ENCODE results near the gene CLIC1. TPM values are rescaled to one million over a fixed set of nuclear protein-coding genes. Genes with fewer than 3 reads are reported as not detected.

Gene CLIC1
- total RNA-seq, 2 experiments from 2014 or later = 314 to 413 TPM

- Histone ChIP-seq H3K36me3 (ENCODE audit: insufficient read depth, low read length) (peaks cover 2% of the 10 kb centered on the region; the same call in 1 of the 2 replicates), H3K4me3 (ENCODE audit: low read depth, low read length, poor library complexity, severe bottlenecking) (peak overlapping the region; percentile 18), H3K4me2 (ENCODE audit: low read length) (peak overlapping the region; percentile 56), H3K79me2 (ENCODE audit: insufficient read depth, low read depth, low read length) (no peaks in the 10 kb centered on the region), H3K27ac (ENCODE audit: low read depth, low read length, poor library complexity, severe bottlenecking) (no peak overlapping the region), H3K9me3 (ENCODE audit: low read length) (no peaks in the 10 kb centered on the region), H3K9me2 (ENCODE audit: insufficient read depth, low read length) (no peaks in the 10 kb centered on the region), H2AFZ (ENCODE audit: low read length) (peak overlapping the region; percentile 33; the same call in 1 of the 2 replicates), H3K4me1 (ENCODE audit: insufficient read depth, low read length, poor library complexity, severe bottlenecking) (peaks cover 29% of the 10 kb centered on the region), H4K20me1 (ENCODE audit: insufficient read depth, low read length) (no peaks in the 10 kb centered on the region)
- ChIA-PET POLR2A (interaction anchor here (1.0 kb wide), 1 partner anchor 57 kb away, joined by 3 read pairs; no protein-coding TSS in a partner anchor), CTCF (ENCODE audit: unreplicated experiment) (interaction anchor here (0.5 kb wide), 1 partner anchor 183 kb away, joined by 4 read pairs; no protein-coding TSS in a partner anchor)
- intact Hi-C loops (cut with micrococcal nuclease; ENCODE audit: unreplicated experiment) = loop anchor here (2.0 to 10.0 kb wide), 3 partner anchors 46 to 456 kb away; partner anchors contain the start of gene EHMT2
- peak; percentile 25 for DNase-seq (ENCODE audit: low spot score)
- TF ChIP-seq EZH2phosphoT487 (IDR thresholded peaks at IDR 0.05; ENCODE audit: borderline replicate concordance, low read depth, low read length) (no peak), CTCF (conservative IDR thresholded peaks at IDR 0.05; ENCODE audit: low read length) (no peak)
- BruUV-seq (replicated peaks) = no TSS peak
Observed at GRCh38 chr6:31681135-31681671, 55.1 kb downstream of the CLIC1 start.

Small RNA genes within 50 kb of the gene (microRNA-seq; reads per million reads assigned to microRNA genes)
- 7.6 reads per million, percentile 5 among the genes with 10 or more reads in this experiment for gene MIR4646 (ENCODE audit: borderline replicate concordance)

Small RNA genes within 50 kb of the gene (small RNA-seq; reads per million reads assigned to genes)
- not detected for gene LY6G6D
- gene MIR4646 = not detected
- not detected for gene MSH5-SAPCD1
- not detected for gene RF00019
- not detected for gene RNU6-850P
- not detected for gene SAPCD1

Other genes with a start within 250 kb of the CLIC1 start
Only the 30 nearest of the 43 such genes appear.
- gene TNF, start 161.0 kb downstream of the CLIC1 start, total RNA-seq (2014; rRNA removed; shearing (Covaris generic)) = 1.7 and 3.5 TPM in 2 replicates
- 2.5 TPM in 2 replicates for gene TNF, start 161.0 kb downstream of the CLIC1 start, total RNA-seq (2022)
- 36.5 and 46.8 TPM in 2 replicates for gene LTB, start 154.1 kb downstream of the CLIC1 start, total RNA-seq (2014; rRNA removed; shearing (Covaris generic))
- gene LTB, start 154.1 kb downstream of the CLIC1 start, total RNA-seq (2022) = 36.9 and 39.2 TPM in 2 replicates
- 1.2 and 3.0 TPM in 2 replicates for gene LST1, start 150.3 kb downstream of the CLIC1 start, total RNA-seq (2014; rRNA removed; shearing (Covaris generic))
- 4.2 and 4.9 TPM in 2 replicates for gene LST1, start 150.3 kb downstream of the CLIC1 start, total RNA-seq (2022)
- gene NCR3, start 143.5 kb downstream of the CLIC1 start, total RNA-seq (2014; rRNA removed; shearing (Covaris generic)) = 1.6 TPM in 1 of 2 replicates, not detected in the other
- 0.74 and 2.0 TPM in 2 replicates for gene NCR3, start 143.5 kb downstream of the CLIC1 start, total RNA-seq (2022)
- gene AIF1, start 121.3 kb downstream of the CLIC1 start, total RNA-seq (2014; rRNA removed; shearing (Covaris generic)) = 15.3 and 22.0 TPM in 2 replicates
- gene AIF1, start 121.3 kb downstream of the CLIC1 start, total RNA-seq (2022) = 16.3 and 17.2 TPM in 2 replicates
- 113 and 156 TPM in 2 replicates for gene PRRC2A, start 115.8 kb downstream of the CLIC1 start, total RNA-seq (2014; rRNA removed; shearing (Covaris generic))
- 355 and 379 TPM in 2 replicates for gene PRRC2A, start 115.8 kb downstream of the CLIC1 start, total RNA-seq (2022)
- gene BAG6, start 83.9 kb downstream of the CLIC1 start, total RNA-seq (2014; rRNA removed; shearing (Covaris generic)) = 191 and 233 TPM in 2 replicates
- gene BAG6, start 83.9 kb downstream of the CLIC1 start, total RNA-seq (2022) = 320 and 323 TPM in 2 replicates
- gene APOM, start 80.6 kb downstream of the CLIC1 start, total RNA-seq (2014; rRNA removed; shearing (Covaris generic)) = 0.13 and 1.5 TPM in 2 replicates
- gene APOM, start 80.6 kb downstream of the CLIC1 start, total RNA-seq (2022) = 2.1 and 3.6 TPM in 2 replicates
- gene C6orf47, start 75.8 kb downstream of the CLIC1 start, total RNA-seq (2014; rRNA removed; shearing (Covaris generic)) = 17.5 and 18.5 TPM in 2 replicates
- 16.7 and 17.4 TPM in 2 replicates for gene C6orf47, start 75.8 kb downstream of the CLIC1 start, total RNA-seq (2022)
- gene GPANK1, start 71.5 kb downstream of the CLIC1 start, total RNA-seq (2014; rRNA removed; shearing (Covaris generic)) = 34.3 and 50.9 TPM in 2 replicates
- gene GPANK1, start 71.5 kb downstream of the CLIC1 start, total RNA-seq (2022) = 38.8 and 40.7 TPM in 2 replicates
- 207 and 230 TPM in 2 replicates for gene CSNK2B, start 70.5 kb downstream of the CLIC1 start, total RNA-seq (2014; rRNA removed; shearing (Covaris generic))
- 245 and 254 TPM in 2 replicates for gene CSNK2B, start 70.5 kb downstream of the CLIC1 start, total RNA-seq (2022)
- gene LY6G5B, start 66.6 kb downstream of the CLIC1 start, total RNA-seq (2014; rRNA removed; shearing (Covaris generic)) = 12.3 and 15.9 TPM in 2 replicates
- gene LY6G5B, start 66.6 kb downstream of the CLIC1 start, total RNA-seq (2022) = 28.7 and 32.0 TPM in 2 replicates
- 1.6 and 1.8 TPM in 2 replicates for gene LY6G5C, start 55.5 kb downstream of the CLIC1 start, total RNA-seq (2014; rRNA removed; shearing (Covaris generic))
- 2.5 and 3.5 TPM in 2 replicates for gene LY6G5C, start 55.5 kb downstream of the CLIC1 start, total RNA-seq (2022)
- gene ABHD16A, start 33.2 kb downstream of the CLIC1 start, total RNA-seq (2014; rRNA removed; shearing (Covaris generic)) = 28.6 and 34.8 TPM in 2 replicates
- 32.7 and 35.2 TPM in 2 replicates for gene ABHD16A, start 33.2 kb downstream of the CLIC1 start, total RNA-seq (2022)
- gene LY6G6F, start 29.7 kb downstream of the CLIC1 start, total RNA-seq (2014; rRNA removed; shearing (Covaris generic)) = not detected in 2 replicates
- gene LY6G6F, start 29.7 kb downstream of the CLIC1 start, total RNA-seq (2022) = not detected in 2 replicates
- not detected in 2 replicates for gene LY6G6D, start 21.2 kb downstream of the CLIC1 start, total RNA-seq (2014; rRNA removed; shearing (Covaris generic))
- gene LY6G6D, start 21.2 kb downstream of the CLIC1 start, total RNA-seq (2022) = not detected in 2 replicates
- gene LY6G6C, start 14.8 kb downstream of the CLIC1 start, total RNA-seq (2014; rRNA removed; shearing (Covaris generic)) = not detected in 2 replicates
- not detected in 2 replicates for gene LY6G6C, start 14.8 kb downstream of the CLIC1 start, total RNA-seq (2022)
- gene MPIG6B, start 13.2 kb downstream of the CLIC1 start, total RNA-seq (2014; rRNA removed; shearing (Covaris generic)) = not detected in 2 replicates
- gene MPIG6B, start 13.2 kb downstream of the CLIC1 start, total RNA-seq (2022) = not detected in 2 replicates
- gene DDAH2, start 7.2 kb downstream of the CLIC1 start, total RNA-seq (2014; rRNA removed; shearing (Covaris generic)) = 14.0 and 20.6 TPM in 2 replicates
- 20.4 and 26.4 TPM in 2 replicates for gene DDAH2, start 7.2 kb downstream of the CLIC1 start, total RNA-seq (2022)
- 104 and 108 TPM in 2 replicates for gene MSH5, start 3.5 kb upstream of the CLIC1 start, total RNA-seq (2014; rRNA removed; shearing (Covaris generic))
- gene MSH5, start 3.5 kb upstream of the CLIC1 start, total RNA-seq (2022) = 218 and 258 TPM in 2 replicates
- 31.3 and 47.1 TPM in 2 replicates for gene SAPCD1, start 26.1 kb upstream of the CLIC1 start, total RNA-seq (2014; rRNA removed; shearing (Covaris generic))
- 53.5 and 66.8 TPM in 2 replicates for gene SAPCD1, start 26.1 kb upstream of the CLIC1 start, total RNA-seq (2022)
- gene VWA7, start 40.8 kb upstream of the CLIC1 start, total RNA-seq (2014; rRNA removed; shearing (Covaris generic)) = 2.1 and 2.2 TPM in 2 replicates
- 3.7 and 6.5 TPM in 2 replicates for gene VWA7, start 40.8 kb upstream of the CLIC1 start, total RNA-seq (2022)
- 47.0 and 51.2 TPM in 2 replicates for gene VARS1, start 59.2 kb upstream of the CLIC1 start, total RNA-seq (2014; rRNA removed; shearing (Covaris generic))
- gene VARS1, start 59.2 kb upstream of the CLIC1 start, total RNA-seq (2022) = 118 and 137 TPM in 2 replicates
- gene LSM2, start 70.4 kb upstream of the CLIC1 start, total RNA-seq (2014; rRNA removed; shearing (Covaris generic)) = 65.2 and 78.4 TPM in 2 replicates
- gene LSM2, start 70.4 kb upstream of the CLIC1 start, total RNA-seq (2022) = 78.0 and 82.6 TPM in 2 replicates
- gene HSPA1L, start 78.8 kb upstream of the CLIC1 start, total RNA-seq (2014; rRNA removed; shearing (Covaris generic)) = 0.19 TPM in 1 of 2 replicates, not detected in the other
- gene HSPA1L, start 78.8 kb upstream of the CLIC1 start, total RNA-seq (2022) = 0.15 and 0.49 TPM in 2 replicates
- 0.22 and 0.41 TPM in 2 replicates for gene HSPA1A, start 79.0 kb upstream of the CLIC1 start, total RNA-seq (2014; rRNA removed; shearing (Covaris generic))
- 0.81 and 2.2 TPM in 2 replicates for gene HSPA1A, start 79.0 kb upstream of the CLIC1 start, total RNA-seq (2022)
- 160 and 177 TPM in 2 replicates for gene HSPA1B, start 91.2 kb upstream of the CLIC1 start, total RNA-seq (2014; rRNA removed; shearing (Covaris generic))
- 40.1 and 60.9 TPM in 2 replicates for gene HSPA1B, start 91.2 kb upstream of the CLIC1 start, total RNA-seq (2022)
- gene NEU1, start 126.3 kb upstream of the CLIC1 start, total RNA-seq (2014; rRNA removed; shearing (Covaris generic)) = 5.5 and 7.0 TPM in 2 replicates
- 10.6 and 13.4 TPM in 2 replicates for gene NEU1, start 126.3 kb upstream of the CLIC1 start, total RNA-seq (2022)
- not detected in 2 replicates for gene SLC44A4, start 142.5 kb upstream of the CLIC1 start, total RNA-seq (2014; rRNA removed; shearing (Covaris generic))
- gene SLC44A4, start 142.5 kb upstream of the CLIC1 start, total RNA-seq (2022) = not detected in 2 replicates
- gene EHMT2, start 161.2 kb upstream of the CLIC1 start, total RNA-seq (2014; rRNA removed; shearing (Covaris generic)) = 49.5 and 55.1 TPM in 2 replicates
- 70.4 and 76.8 TPM in 2 replicates for gene EHMT2, start 161.2 kb upstream of the CLIC1 start, total RNA-seq (2022)

Measured in OCI-LY7 (cell line).